NOMO-1 (cell line): ENCODE data around the gene CCDC187.
A peak's percentile ranks its signal among the peaks of the same experiment; 100 is the strongest.

Experiments used
- DNase-seq, 2 experiments: peaks; one replicate each; lab custom pipeline; 2025; ENCODE audit not compliant: unreplicated experiment in 2 of 2; lab: John Stamatoyannopoulos, UW

CCDC187 gene

GRCh38 chr9:136232969-136233368 lies 70.9 kb downstream of the CCDC187 start:
- DNase-seq = peak in 1 of 2 experiments; percentile 24

- DNase-seq = peak; percentile 93 to 99
Observed at GRCh38 chr9:136231478-136232297, 72.2 kb downstream of the CCDC187 start.

- DNase-seq = no peak
Observed at GRCh38 chr9:136230773-136231172, 73.1 kb downstream of the CCDC187 start.

- no peak for DNase-seq
Observed at GRCh38 chr9:136230365-136230764, 73.5 kb downstream of the CCDC187 start.

GRCh38 chr9:136229096-136230065 lies 74.5 kb downstream of the CCDC187 start:
- DNase-seq = no peak

- DNase-seq = peak; percentile 25 to 59
Observed at GRCh38 chr9:136228107-136228875, 75.6 kb downstream of the CCDC187 start.

- no peak for DNase-seq
Observed at GRCh38 chr9:136226680-136227407, 77.0 kb downstream of the CCDC187 start.

GRCh38 chr9:136225748-136226679 lies 77.9 kb downstream of the CCDC187 start:
- peak; percentile 63 to 80 for DNase-seq

- DNase-seq = no peak
Observed at GRCh38 chr9:136225366-136225747, 78.5 kb downstream of the CCDC187 start.

GRCh38 chr9:136223871-136224640 lies 79.8 kb downstream of the CCDC187 start:
- no peak for DNase-seq

- no peak for DNase-seq
Observed at GRCh38 chr9:136222906-136223285, 81.0 kb downstream of the CCDC187 start.

- DNase-seq = no peak
Observed at GRCh38 chr9:136222166-136222905, 81.6 kb downstream of the CCDC187 start.

- DNase-seq = peak; percentile 67 to 68
Observed at GRCh38 chr9:136220017-136220729, 83.7 kb downstream of the CCDC187 start.

GRCh38 chr9:136219276-136219675 lies 84.6 kb downstream of the CCDC187 start:
- DNase-seq = no peak

GRCh38 chr9:136218673-136219072 lies 85.2 kb downstream of the CCDC187 start:
- no peak for DNase-seq

GRCh38 chr9:136218271-136218670 lies 85.6 kb downstream of the CCDC187 start:
- DNase-seq = no peak
